Head of caudate nucleus (tissue), 42 donors: Measurements from ENCODE around the gene MRGPRF.
"Not testable (repeated sequence)": the region's sequence is repeated elsewhere in the genome, so short reads cannot be mapped to it uniquely, and the experiment has no call there.

Experiments
- DNase-seq, 42 donors: peaks; one replicate each; pipeline versions ENCODE4 v3.0.0 to v3.0.0-alpha.2; 2020 to 2021; ENCODE audit warnings: mixed read lengths in 7 of 42
- intact Hi-C: fragments of 100-400 bp; cut with DNase I; formaldehyde crosslinking; loops from one replicate; pipeline ENCODE4 v1.15.0; 2022

The MRGPRF gene

DNA sequence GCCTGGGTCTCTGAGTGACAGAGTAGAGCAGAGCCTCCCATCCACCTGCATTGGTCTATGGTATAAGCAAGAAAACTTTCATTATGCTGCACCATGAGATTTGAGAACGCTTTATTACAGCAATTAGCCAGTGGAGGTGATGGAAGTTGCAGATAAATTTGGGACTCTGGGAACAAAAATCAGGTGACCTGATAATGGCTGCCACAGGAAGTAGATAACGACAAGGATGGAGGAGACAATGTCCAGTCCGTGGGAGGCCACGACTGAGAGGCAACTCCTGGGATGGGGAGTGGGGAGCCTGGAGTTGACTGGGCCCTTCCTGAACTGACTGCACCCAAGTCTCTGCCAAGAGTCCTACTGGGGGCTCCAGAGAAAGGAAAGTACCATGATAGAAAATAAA, 37.0 kb downstream of the MRGPRF start:
- intact Hi-C loops = no loop called here
- DNase-seq = peak in 1 of 42 donors; percentile 3

- peak in 10 of 42 donors; percentile 5 to 52 (median 26) for DNase-seq
- intact Hi-C loops = no loop called here
Observed at GRCh38 chr11:68974421-68975194, 38.4 kb downstream of the MRGPRF start.

DNA sequence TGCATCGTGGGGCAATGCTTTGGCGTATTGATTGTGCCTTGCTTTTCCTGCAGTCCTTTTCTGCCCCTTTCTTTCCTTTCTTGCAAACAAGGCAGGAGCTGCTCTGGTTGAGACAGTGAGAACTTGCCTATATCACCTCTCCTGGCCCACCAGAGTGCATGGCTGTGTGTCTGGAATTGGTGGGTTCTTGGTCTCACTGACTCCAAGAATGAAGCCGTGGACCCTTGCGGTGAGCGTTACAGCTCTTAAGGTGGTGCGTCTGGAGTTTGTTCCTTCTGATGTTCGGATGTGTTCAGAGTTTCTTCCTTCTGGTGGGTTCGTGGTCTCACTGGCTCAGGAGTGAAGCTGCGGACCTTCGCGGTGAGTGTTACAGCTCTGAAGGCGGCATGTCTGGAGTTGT, 39.3 kb downstream of the MRGPRF start:
- intact Hi-C loops = not testable (repeated sequence)
- DNase-seq = peak in 3 of 42 donors; percentile 2 to 10 (median 2)

DNA sequence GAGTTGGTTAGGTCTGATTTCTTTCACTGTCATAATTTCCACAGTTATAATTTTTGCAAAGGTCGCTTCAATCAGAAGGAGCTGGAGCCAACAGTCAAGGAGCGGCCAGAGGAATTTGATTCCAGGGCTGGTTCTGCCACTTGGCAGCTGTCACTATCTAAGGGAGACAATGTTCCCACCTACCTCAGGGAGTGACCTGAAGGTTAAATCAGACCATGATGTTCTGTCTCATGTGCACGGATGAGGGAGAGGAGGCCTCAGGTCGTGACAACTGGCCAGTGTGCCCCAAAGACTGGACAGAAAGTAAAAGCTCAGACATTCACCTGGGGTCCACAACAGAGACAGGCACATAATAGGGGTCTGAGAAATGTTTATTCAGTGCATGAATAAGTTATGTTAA, 39.8 kb downstream of the MRGPRF start:
- intact Hi-C loops = no loop called here

DNA sequence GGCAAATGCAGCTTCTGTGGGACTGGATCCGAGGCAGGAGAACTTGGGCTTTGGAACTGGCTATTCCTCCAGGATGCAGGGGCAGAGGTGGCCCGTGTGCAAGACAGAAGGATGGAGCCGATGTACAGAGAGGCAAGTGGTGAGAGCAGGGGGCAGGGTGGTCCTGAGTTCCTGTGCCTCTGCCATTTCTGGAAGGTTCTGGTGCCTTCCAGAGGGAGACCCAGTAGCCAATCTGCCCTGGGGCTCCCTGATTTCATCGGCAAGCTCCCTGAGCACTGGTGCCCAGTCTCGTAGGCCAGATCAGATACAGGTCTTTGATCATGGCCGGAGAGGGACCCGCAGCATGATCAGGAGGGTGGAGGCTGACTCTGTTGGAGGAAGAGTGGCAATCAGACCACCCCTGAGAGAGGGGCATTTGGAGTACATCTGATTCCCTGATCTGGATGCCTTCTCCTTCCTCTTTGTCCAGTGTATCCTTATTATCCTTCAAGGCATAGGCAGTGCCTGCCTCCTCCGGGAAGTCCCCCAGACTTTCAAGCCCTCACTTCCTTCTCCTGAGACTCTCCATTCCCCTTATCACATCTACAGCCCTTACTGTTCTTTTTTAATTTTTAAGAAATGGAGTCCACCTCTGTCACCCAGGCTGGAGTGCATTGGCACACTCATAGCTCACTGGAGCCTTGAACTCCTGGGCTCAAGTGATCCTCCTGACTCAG, 42.0 kb downstream of the MRGPRF start:
- peak in 5 of 42 donors; percentile 2 to 9 (median 7) for DNase-seq
- intact Hi-C loops = no loop called here

More for the DNA sequence above, 39.8 kb downstream of the MRGPRF start:
- peak in 1 of 42 donors; percentile 26 for DNase-seq

- peak in 1 of 42 donors; percentile 28 for DNase-seq
Observed at GRCh38 chr11:68969386-68969785, 43.7 kb downstream of the MRGPRF start.

DNA sequence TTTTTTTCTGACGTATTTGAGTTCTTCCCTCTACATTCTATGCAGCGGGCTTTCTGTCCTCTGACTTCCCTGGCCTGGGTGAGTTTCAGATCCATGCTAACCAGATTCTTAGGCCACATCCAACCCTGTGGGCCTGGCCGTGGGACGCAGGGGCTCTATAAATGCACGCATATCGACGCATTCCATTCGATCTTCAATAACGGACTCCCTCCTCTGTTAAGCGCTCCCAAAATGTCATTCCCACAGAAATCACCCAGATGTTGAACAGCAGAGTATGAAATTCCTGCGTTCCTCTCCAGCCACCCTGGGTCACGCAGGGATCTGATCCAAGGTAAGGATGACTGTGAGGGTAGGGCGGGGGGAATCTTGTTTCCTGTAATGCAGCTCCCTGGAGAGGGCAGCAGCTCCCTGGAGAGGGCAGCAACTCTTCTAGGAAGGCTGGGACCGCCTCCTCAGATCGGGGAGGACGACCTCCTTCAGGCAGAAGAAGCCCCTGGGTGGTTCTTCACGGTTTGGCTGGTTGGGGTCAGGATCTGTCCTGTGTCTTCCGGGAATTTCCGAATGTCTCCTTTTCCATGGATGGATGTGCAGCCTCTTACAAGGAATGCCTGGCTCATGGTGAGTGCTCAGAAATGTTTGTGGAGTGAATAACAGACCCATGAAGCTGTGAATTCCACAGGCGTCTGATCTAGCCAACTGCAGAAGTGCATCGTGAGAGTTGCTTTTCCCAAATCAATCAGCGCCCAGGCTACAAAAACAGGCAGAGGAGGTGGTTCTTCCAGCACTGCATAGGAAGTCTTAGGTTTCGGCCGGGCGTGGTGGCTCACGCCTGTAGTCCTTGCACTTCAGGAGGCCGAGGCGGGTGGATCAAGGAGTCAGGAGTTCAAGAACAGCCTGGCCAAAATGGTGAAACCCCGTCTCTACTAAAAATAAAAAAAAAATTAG, 44.5 kb downstream of the MRGPRF start:
- DNase-seq = peak in 4 of 42 donors; percentile 4 to 38 (median 24)
- intact Hi-C loops = no loop called here

More at GRCh38 chr11:68969386-68969785, 43.7 kb downstream of the MRGPRF start:
- intact Hi-C loops = no loop called here

- intact Hi-C loops = no loop called here
- peak in 5 of 42 donors; percentile 1 to 25 (median 5) for DNase-seq
Observed at GRCh38 chr11:68966894-68967780, 45.9 kb downstream of the MRGPRF start.

GRCh38 chr11:68965901-68966853, 46.9 kb downstream of the MRGPRF start:
- peak in 4 of 42 donors; percentile 0 to 21 (median 13) for DNase-seq
- intact Hi-C loops = no loop called here

DNA sequence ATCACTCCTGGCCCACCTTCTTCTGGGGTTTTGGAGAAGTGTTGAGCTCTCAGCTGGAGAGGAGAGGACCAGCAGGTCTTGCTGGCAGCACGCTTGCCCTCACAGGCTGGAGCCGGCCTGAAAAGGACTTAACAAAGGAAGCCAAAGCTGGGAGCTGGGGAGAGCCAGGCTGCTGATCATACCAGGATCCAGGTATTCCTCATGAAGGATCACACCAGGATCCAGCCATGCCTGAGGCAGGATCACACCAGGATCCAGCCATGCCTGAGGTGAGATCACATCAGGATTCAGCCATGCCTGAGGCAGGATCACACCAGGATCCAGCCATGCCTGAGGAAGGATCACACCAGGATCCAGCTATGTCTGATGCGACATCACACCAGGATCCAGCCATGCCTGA, 49.3 kb downstream of the MRGPRF start:
- peak in 4 of 42 donors; percentile 2 to 14 (median 8) for DNase-seq
- intact Hi-C loops = no loop called here

DNA sequence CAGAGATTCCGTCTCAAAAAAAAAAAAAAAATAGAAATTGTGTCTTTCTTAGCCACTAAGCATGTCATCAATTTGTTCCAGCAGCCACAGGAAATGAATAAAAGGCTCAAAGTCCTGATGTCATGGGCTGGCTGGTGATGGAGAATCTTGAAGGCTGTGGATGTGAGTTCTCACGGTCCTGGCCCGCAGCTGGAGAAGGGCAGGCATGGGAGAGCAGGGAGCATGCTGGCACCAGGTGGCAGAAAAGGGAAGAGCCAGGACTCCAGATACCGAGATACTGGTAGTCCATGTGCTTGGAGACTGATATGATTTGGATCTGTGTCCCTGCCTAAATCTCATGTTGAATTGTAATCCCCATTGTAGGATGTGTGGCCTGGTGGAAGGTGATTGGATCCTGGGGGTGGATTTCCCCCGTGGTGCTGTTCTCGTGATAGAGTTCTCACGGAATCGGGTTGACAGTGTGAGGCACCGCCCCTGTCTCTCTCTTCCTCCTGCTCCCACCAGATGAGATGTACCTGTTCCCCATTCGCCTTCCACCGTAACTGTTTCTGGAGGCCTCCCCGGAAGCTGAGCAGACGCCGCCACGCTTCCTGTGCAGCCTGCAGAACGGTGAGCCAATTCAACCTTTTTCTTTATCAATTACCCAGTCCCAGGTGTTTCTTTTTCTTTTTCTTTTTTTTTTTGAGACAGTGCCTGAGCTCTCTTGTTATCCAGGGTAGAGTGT, 50.4 kb downstream of the MRGPRF start:
- intact Hi-C loops = no loop called here
- DNase-seq = peak in 2 of 42 donors; percentile 8 to 12

GRCh38 chr11:68961245-68961644, 51.8 kb downstream of the MRGPRF start:
- intact Hi-C loops = no loop called here

GRCh38 chr11:68960294-68961071, 52.6 kb downstream of the MRGPRF start:
- intact Hi-C loops = no loop called here
- DNase-seq = no peak

More at GRCh38 chr11:68961245-68961644, 51.8 kb downstream of the MRGPRF start:
- DNase-seq = no peak

DNA sequence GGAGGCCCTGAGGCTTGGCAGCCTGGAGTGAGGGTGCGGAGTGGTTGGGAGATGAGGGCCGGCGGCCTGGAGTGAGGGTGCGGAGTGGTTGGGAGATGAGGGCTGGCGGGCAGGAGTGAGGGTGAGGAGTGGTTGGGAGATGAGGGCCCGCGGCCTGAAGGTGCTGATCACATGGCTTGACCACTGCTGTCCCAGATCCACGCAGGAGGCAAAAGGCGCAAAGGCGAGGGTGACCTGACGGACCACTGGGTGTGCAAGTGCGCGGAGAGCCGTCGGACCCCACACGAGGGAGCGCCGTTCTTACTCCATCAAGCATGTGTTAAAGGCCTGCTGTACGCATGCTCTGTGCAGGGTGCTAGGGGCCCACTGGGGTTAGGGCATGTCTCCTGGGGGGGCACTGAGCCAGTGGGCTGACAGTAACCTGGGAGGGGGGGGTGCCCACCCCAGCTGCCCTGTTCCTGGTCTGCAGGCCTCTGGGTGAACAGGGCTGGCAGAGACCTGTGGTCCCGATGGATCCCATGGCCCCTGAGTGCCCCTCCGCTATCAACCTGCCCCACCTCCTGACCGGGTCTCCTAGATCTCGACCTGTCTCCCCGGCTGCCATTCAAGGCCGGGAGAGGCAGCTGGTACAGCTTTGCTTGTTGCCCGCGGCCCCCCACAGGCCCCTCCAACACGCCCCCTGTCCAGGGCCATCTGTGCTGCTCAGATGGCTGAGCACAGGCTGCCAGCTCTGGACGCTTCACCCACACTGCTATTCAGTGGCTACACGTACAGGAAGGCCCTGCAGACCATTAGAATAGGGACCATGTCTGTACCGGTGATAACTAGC, 53.4 kb downstream of the MRGPRF start:
- DNase-seq = no peak
- intact Hi-C loops = no loop called here

- intact Hi-C loops = no loop called here
- no peak for DNase-seq
Observed at GRCh38 chr11:68958211-68958610, 54.8 kb downstream of the MRGPRF start.
